ENCODE measurements around the gene SCAP.

The SCAP gene

DNA sequence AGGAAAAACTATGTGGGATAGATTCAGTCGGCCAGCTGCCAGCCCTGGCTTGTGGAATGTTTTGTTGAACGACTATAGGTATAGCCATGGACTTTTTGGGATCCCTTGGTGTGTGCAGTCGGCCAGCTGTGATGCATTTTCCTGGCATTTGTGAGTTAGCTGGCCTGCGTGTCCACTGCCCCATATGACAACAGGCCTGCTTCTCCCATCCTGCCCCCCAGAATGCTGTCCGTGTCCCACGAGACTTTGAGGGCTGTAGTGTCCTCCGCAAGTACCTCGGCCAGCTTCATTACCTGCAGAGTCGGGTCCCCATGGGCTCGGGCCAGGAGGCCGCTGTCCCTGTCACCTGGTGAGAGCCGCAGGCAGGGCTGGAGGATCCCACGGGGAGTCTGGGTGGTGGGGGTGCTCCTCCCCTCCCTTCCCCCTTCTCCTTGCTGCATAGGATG is 71.3 kb downstream of the SCAP start:
- CTCF ChIA-PET = interaction anchor here (0.6 to 1.2 kb wide), 2 partner anchors 10 to 16 kb away, joined by 4 read pairs; no protein-coding TSS in a partner anchor
- Histone ChIP-seq H3K27ac (ENCODE audit: extremely low read depth, low read depth, low read length) (no peak overlapping the region), H3K9me3 (ENCODE audit: control insufficient read depth, insufficient read depth, low read depth, low read length) (no peaks in the 10 kb centered on the region), H3K4me1 (ENCODE audit: control insufficient read depth, insufficient read depth, low read length) (no peaks in the 10 kb centered on the region), H3K4me3 (ENCODE audit: low read depth, low read length) (no peak overlapping the region), H3K36me3 (ENCODE audit: control insufficient read depth in 2 of 2, insufficient read depth in 1 of 2, low read length in 2 of 2) (peaks cover 0 to 34% of the 10 kb centered on the region in 2 experiments; a peak in 2 of 3 replicates)
- TF ChIP-seq ZNF596 (tag by site-specific recombination; IDR thresholded peaks at IDR 0.05) = no peak
- TF ChIP-seq ZNF600 (tag by site-specific recombination; IDR thresholded peaks at IDR 0.05) = no peak
- no peak for TF ChIP-seq ZNF639 (tag by site-specific recombination; IDR thresholded peaks at IDR 0.05)
- no peak for TF ChIP-seq ZNF571 (tag by site-specific recombination; IDR thresholded peaks at IDR 0.05)
- no peak for TF ChIP-seq BCL11A (tag by site-specific recombination; IDR thresholded peaks at IDR 0.05; ENCODE audit: low read depth)
- no peak for TF ChIP-seq ZNF558 (tag by site-specific recombination; IDR thresholded peaks at IDR 0.05)
- no peak for TF ChIP-seq SCRT1 (tag by site-specific recombination; IDR thresholded peaks at IDR 0.05; ENCODE audit: borderline replicate concordance)
- no peak for TF ChIP-seq ZNF501 (tag by site-specific recombination; IDR thresholded peaks at IDR 0.05)
- no peak for TF ChIP-seq ZNF701 (tag by site-specific recombination; IDR thresholded peaks at IDR 0.05)
- TF ChIP-seq ZNF266 (tag by site-specific recombination; IDR thresholded peaks at IDR 0.05; ENCODE audit: low read depth) = no peak
- TF ChIP-seq ZNF664 (tag by site-specific recombination; IDR thresholded peaks at IDR 0.05) = no peak
- TF ChIP-seq EGR2 (tag by site-specific recombination; IDR thresholded peaks at IDR 0.05; ENCODE audit: low read depth) = no peak
- TF ChIP-seq ZNF184 (tag by site-specific recombination; IDR thresholded peaks at IDR 0.05) = no peak
- POLR2A ChIA-PET = interaction anchor here (0.6 to 0.9 kb wide), 2 partner anchors 37 to 50 kb away, joined by 3 to 9 read pairs; no protein-coding TSS in a partner anchor

- TF ChIP-seq, protein P1, sequence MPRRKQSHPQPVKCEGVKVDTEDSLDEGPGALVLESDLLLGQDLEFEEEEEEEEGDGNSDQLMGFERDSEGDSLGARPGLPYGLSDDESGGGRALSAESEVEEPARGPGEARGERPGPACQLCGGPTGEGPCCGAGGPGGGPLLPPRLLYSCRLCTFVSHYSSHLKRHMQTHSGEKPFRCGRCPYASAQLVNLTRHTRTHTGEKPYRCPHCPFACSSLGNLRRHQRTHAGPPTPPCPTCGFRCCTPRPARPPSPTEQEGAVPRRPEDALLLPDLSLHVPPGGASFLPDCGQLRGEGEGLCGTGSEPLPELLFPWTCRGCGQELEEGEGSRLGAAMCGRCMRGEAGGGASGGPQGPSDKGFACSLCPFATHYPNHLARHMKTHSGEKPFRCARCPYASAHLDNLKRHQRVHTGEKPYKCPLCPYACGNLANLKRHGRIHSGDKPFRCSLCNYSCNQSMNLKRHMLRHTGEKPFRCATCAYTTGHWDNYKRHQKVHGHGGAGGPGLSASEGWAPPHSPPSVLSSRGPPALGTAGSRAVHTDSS (tag by site-specific recombination; IDR thresholded peaks at IDR 0.05) = no peak
- TF ChIP-seq ZBTB26 (tag by site-specific recombination; optimal IDR thresholded peaks at IDR 0.05) (no peak), ZNF202 (tag by site-specific recombination; IDR thresholded peaks at IDR 0.05; ENCODE audit: borderline replicate concordance) (no peak), IKZF3 (tag by site-specific recombination; IDR thresholded peaks at IDR 0.05) (no peak), ZNF184 (tag by site-specific recombination; IDR thresholded peaks at IDR 0.05) (no peak), ZNF510 (tag by site-specific recombination; IDR thresholded peaks at IDR 0.05; ENCODE audit: insufficient replicate concordance) (no peak), ZNF580 (tag by site-specific recombination; IDR thresholded peaks at IDR 0.05) (no peak), SALL2 (tag by site-specific recombination; IDR thresholded peaks at IDR 0.05; ENCODE audit: borderline replicate concordance) (no peak), ZIC2 (tag by site-specific recombination; IDR thresholded peaks at IDR 0.05) (no peak), RBAK (tag by site-specific recombination; IDR thresholded peaks at IDR 0.05) (no peak), ZNF658 (tag by site-specific recombination; IDR thresholded peaks at IDR 0.05) (no peak), ZNF560 (tag by site-specific recombination; IDR thresholded peaks at IDR 0.05; ENCODE audit: borderline replicate concordance) (no peak), ZNF239 (tag by site-specific recombination; IDR thresholded peaks at IDR 0.05) (no peak), ZNF544 (tag by site-specific recombination; IDR thresholded peaks at IDR 0.05) (no peak), ZNF426 (tag by site-specific recombination; IDR thresholded peaks at IDR 0.05) (no peak), ZNF10 (tag by site-specific recombination; IDR thresholded peaks at IDR 0.05) (no peak)
- TF ChIP-seq, protein P2, sequence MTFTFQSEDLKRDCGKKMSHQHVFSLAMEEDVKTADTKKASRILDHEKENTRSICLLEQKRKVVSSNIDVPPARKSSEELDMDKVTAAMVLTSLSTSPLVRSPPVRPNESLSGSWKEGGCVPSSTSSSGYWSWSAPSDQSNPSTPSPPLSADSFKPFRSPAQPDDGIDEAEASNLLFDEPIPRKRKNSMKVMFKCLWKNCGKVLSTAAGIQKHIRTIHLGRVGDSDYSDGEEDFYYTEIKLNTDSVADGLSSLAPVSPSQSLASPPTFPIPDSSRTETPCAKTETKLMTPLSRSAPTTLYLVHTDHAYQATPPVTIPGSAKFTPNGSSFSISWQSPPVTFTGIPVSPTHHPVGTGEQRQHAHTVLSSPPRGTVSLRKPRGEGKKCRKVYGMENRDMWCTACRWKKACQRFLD (tag by site-specific recombination; IDR thresholded peaks at IDR 0.05) = no peak
- no peak overlapping the region for H3K27ac ChIP-seq (ENCODE audit: extremely low read depth, low read depth, low read length)
- no peaks in the 10 kb centered on the region for H3K9me3 ChIP-seq (ENCODE audit: control insufficient read depth, insufficient read depth, low read depth, low read length)
- ChIA-PET CTCF (no interaction called here), POLR2A (interaction anchor here (0.9 kb wide), 1 partner anchor 19 kb away, joined by 6 read pairs; the partner anchor contains the start of gene PTPN23)
- H3K4me1 ChIP-seq (ENCODE audit: control insufficient read depth, insufficient read depth, low read length) = no peaks in the 10 kb centered on the region
- no peak overlapping the region for H3K4me3 ChIP-seq (ENCODE audit: low read depth, low read length)
- H3K36me3 ChIP-seq (ENCODE audit: control insufficient read depth in 2 of 2, insufficient read depth in 1 of 2, low read length in 2 of 2) = peaks cover 0 to 18% of the 10 kb centered on the region in 2 experiments; a peak in 2 of 3 replicates
Observed at GRCh38 chr3:47399531-47400270, 76.0 kb downstream of the SCAP start.

All from HEK293 (cell line).